GM12864 (cell line): ENCODE results near the gene HOTAIR.

Experiments
- DNase-seq: peaks from one replicate; pipeline ENCODE4 v3.0.0-alpha.2; 2011; ENCODE audit warnings: low read depth
- H3K4me3 ChIP-seq: 2 replicates; pipeline ENCODE4 v1.5.1; 2011; ENCODE audit warnings: mild to moderate bottlenecking, low read depth, low read length, control low read depth
- CTCF ChIP-seq: IDR thresholded peaks from 2 replicates; pipeline ENCODE4 v1.5.1; 2011; ENCODE audit warnings: low read depth, mild to moderate bottlenecking, moderate library complexity, low read length, control low read depth, inconsistent platforms; ENCODE audit errors: missing control alignments

Gene HOTAIR

DNA sequence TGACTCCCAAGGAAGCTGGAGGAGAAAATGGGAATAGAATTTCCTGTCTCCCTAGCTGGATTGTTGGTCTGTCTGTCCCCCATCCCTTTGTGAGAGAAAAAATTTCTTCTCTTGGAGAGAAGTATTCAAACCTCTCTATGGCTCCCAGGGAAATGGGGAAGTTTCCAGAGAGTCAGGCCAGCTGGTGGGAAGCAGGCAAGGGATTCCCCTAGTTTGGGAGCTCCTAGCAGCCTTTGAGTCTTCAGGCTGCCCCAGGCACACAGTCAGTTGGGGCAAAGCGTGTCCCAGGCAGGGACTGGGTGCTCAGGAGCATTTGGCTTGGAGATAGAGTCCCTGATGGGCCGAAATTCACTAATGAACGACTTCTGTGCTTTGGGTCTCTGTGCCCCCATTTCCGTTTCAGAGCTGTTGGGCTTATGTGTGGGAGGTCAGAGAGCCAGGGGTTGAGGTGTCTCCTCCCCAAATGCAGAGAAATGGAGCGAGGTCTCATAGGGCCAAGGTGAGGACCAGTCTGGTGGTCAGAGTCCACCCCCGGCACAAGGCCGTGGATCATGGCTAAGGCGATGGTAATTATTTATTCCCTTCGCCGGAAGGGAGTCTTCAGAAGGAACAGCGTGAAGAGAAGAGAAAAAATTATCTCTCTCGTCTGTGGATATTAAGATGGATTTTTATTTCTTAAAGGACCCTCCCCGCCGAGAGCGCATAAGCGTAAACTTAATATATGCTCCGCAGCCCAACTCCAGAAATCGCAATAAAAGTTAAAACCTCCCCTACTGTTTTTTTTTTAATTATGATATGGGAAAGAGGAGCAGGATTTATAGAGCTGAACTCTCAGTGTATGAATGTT, 18.6 kb upstream of the HOTAIR start:
- no peak for TF ChIP-seq CTCF
- H3K4me3 ChIP-seq = no peak overlapping the region
- no peak for DNase-seq

- no peak overlapping the region for H3K4me3 ChIP-seq
- no peak for DNase-seq
- no peak for TF ChIP-seq CTCF
Observed at GRCh38 chr12:53992377-53992889, 17.7 kb upstream of the HOTAIR start.

GRCh38 chr12:53991077-53991460, 16.3 kb upstream of the HOTAIR start:
- no peak overlapping the region for H3K4me3 ChIP-seq
- DNase-seq = no peak
- TF ChIP-seq CTCF = no peak

DNA sequence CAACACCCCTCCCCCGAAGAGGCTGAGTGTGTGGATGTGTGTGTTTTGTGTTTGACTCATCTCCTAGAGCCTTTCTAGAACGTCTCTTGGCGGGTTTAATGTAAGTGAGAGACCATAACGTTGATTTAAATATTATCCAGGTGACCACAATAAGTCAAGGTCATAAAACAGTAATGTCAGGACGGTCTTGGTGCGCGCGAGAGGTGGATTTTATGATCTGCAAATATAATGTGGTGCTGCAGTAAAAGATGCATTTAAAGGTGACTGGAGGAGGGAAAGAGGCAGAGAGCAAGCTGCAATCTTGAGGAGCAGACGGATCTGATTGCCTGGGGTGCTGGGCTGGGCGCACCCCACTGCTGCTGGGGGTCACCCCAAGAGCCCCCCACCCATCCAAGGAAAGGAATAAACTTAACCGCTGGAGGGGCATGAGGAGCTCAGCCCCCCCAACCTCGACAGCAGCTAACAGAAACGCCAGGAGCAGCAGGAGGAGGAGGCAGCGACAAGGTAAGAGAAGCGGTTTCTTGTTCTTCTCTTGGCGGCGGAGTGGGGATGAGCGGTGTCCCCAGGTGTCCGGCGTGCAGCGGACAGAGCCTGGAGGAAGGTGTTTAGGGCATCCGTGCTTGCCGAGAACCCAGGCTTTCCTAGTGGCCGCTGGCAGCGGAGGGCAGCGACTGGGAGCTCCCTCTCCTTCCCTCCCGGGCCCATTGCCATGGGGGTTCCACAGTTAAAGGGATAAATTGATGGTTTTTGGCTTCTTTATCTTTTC, 15.7 kb upstream of the HOTAIR start:
- no peak overlapping the region for H3K4me3 ChIP-seq
- no peak for TF ChIP-seq CTCF

DNA sequence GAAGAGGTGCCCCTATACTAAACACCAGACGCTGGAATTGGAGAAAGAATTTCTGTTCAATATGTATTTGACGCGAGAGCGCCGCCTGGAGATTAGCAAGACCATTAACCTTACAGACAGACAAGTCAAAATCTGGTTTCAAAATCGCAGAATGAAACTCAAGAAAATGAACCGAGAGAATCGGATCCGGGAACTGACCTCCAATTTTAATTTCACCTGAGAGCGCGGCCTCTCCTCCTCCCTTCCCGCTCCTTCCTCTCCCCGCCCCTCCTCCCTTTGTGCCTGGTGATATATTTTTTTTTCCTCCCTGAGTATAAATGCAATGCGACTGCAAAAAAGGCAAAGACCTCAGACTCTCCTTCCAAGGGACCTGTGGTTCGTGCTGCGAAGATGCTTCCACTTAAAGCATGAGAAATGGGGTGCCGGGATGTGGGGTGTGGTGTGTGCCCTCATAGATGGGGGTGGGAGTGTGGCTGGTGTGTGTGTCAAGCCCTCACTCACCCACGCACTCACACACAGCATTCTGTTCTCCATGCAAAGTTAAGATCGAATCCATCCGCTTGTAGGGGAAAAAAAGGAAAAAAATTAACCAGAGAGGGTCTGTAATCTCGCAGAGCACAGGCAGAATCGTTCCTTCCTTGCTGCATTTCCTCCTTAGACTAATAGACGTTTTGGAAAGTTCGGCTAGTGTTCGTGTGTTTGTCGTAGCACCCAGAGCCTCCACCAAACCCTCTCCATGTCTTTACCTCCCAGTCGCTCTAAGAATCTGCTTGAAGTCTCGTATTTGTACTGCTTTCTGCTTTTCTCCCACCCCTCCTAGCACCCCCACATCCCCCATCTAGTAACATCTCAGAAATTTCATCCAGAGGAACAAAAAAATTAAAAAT, 14.7 kb upstream of the HOTAIR start:
- DNase-seq = peak; percentile 33
- H3K4me3 ChIP-seq = no peak overlapping the region
- peak; percentile 70 for TF ChIP-seq CTCF

More for the DNA sequence above, 15.7 kb upstream of the HOTAIR start:
- DNase-seq = no peak

DNA sequence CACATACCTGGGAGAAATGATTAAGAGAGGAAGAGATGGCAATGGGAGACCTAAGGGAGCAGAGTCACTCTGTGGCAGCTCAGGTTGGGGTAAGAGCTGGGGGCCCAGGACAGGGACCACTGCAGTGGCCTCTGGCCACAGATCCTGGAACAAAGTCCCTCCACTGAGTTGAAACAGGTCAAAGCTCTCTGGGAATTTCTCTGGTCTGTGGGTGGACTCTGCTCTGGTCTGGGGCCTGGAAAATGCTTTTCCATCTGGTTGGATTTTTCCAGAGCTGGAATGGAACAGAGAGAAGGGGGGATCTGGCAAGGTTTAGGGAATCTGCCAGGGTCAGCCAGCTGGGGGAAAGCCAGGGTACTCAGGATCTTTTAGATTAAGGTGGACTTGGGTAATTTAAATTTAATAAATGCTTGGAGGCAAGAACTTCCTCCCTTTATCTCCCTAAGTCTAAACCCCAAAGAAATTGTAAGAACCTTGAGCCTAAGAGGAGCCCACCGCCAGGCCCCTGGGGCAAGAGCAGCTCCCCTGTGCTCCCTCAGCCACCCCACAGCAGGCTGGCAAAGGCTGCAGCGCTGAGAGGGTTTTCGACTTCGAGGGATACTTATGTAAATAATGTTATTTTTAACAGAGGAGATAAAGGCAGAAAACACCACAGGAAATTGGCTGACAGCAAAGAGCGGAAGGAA, 13.9 kb upstream of the HOTAIR start:
- no peak for DNase-seq
- H3K4me3 ChIP-seq = no peak overlapping the region
- TF ChIP-seq CTCF = no peak
